A549 treated with Mapracorat at 1 μM for 4 hours (cell line): ENCODE measurements around the gene LEKR1. TPM values are rescaled to one million over a fixed set of nuclear protein-coding genes. Genes with fewer than 3 reads are reported as not detected.

Experiments
- total RNA-seq: library from RNA; stranded (reverse); fragments of 200-300 nt; extraction: Qiagen RNA extraction; gene quantifications from 5 replicates; pipeline ENCODE4 v1.2.3, GENCODE V29; 2022

Gene LEKR1
- total RNA-seq: 0.57 to 2.1 TPM (median 0.73 TPM) in 5 replicates

GRCh38 chr3:156826144-156826895 lies at the start of gene LEKR1:
Gene LEKR1, plus strand, starts transcription at chr3:156826353. Its CDS starts 2,977 bp downstream, at chr3:156829330.

Other genes with a start within 250 kb of the LEKR1 start
- gene TIPARP, start 151.8 kb upstream of the LEKR1 start, total RNA-seq: 50.4 to 76.3 TPM (median 60.1 TPM) in 5 replicates